LoVo (cell line): Measurements from ENCODE around the gene PKD1.

Source experiments
- DNase-seq: peaks from one replicate; pipeline ENCODE4 v3.0.0-alpha.2; 2016; ENCODE audit warnings: low spot score

PKD1 gene

GRCh38 chr16:2170080-2170479 lies 34.4 kb upstream of the PKD1 start:
- DNase-seq, result no peak

GRCh38 chr16:2167068-2167638 lies 31.5 kb upstream of the PKD1 start:
- DNase-seq, result no peak

GRCh38 chr16:2166263-2167067 lies 30.8 kb upstream of the PKD1 start:
- DNase-seq, result no peak

GRCh38 chr16:2165861-2166260 lies 30.2 kb upstream of the PKD1 start:
- DNase-seq, result no peak

- peak; percentile 54 for DNase-seq
These were observed 27.6 kb upstream of the PKD1 start for GRCh38 chr16:2163211-2163881.

- DNase-seq, result no peak
These were observed 27.0 kb upstream of the PKD1 start for GRCh38 chr16:2162676-2163118.

- no peak for DNase-seq
These were observed 26.2 kb upstream of the PKD1 start for GRCh38 chr16:2161911-2162310.

- no peak for DNase-seq
These were observed 25.3 kb upstream of the PKD1 start for GRCh38 chr16:2160915-2161551.

- DNase-seq, result no peak
These were observed 23.6 kb upstream of the PKD1 start for GRCh38 chr16:2159175-2159838.

- no peak for DNase-seq
These were observed 22.6 kb upstream of the PKD1 start for GRCh38 chr16:2158262-2158638.

GRCh38 chr16:2157480-2158261 lies 22.0 kb upstream of the PKD1 start:
- no peak for DNase-seq

- DNase-seq, result no peak
These were observed 21.1 kb upstream of the PKD1 start for GRCh38 chr16:2156849-2157224.

- DNase-seq, result no peak
These were observed 20.5 kb upstream of the PKD1 start for GRCh38 chr16:2155977-2156848.

GRCh38 chr16:2155091-2155950 lies 19.6 kb upstream of the PKD1 start, which contains the start of gene TRAF7:
TRAF7 (plus strand) TSS chr16:2155782; CDS start chr16:2163921, 8,139 bp downstream.
- DNase-seq, result peak; percentile 99

GRCh38 chr16:2154533-2155090 lies 18.9 kb upstream of the PKD1 start:
- peak; percentile 27 for DNase-seq

GRCh38 chr16:2152695-2153506 lies 17.2 kb upstream of the PKD1 start:
- DNase-seq, result peak; percentile 33

- peak; percentile 13 for DNase-seq
These were observed 15.7 kb upstream of the PKD1 start for GRCh38 chr16:2151188-2152091.
